ENCODE measurements around the gene P2RY13. TPM values are rescaled to one million over a fixed set of nuclear protein-coding genes. Genes with fewer than 3 reads are reported as not detected.

The P2RY13 gene
- not detected in 2 replicates for total RNA-seq
- polyA plus RNA-seq = not detected in 2 replicates

- H3K27ac ChIP-seq = no peak within 1 kb of the TSS
- no peak within 1 kb of the TSS for H2AFZ ChIP-seq
- no peaks in the 10 kb centered on the region for H3K9me2 ChIP-seq (replicated peaks; ENCODE audit: insufficient read depth)
- no peak for TF ChIP-seq CTCF (IDR thresholded peaks at IDR 0.05; ENCODE audit: poor library complexity)
- no peak for TF ChIP-seq EZH2phosphoT487 (IDR thresholded peaks at IDR 0.05; ENCODE audit: low read depth, severe bottlenecking, unreplicated experiment)
- no peak for TF ChIP-seq EZH2 (IDR thresholded peaks at IDR 0.05; ENCODE audit: borderline replicate concordance)
- H3K4me1 ChIP-seq (ENCODE audit: insufficient read depth) = no peaks in the 10 kb centered on the region
- WGBS (ENCODE audit: low lambda C conversion rate, missing lambda C conversion rate) = 100% methylated on average over 1 of the region's 1 CpG
- H3K36me3 ChIP-seq (replicated peaks; ENCODE audit: insufficient read depth, low read depth) = no peaks in the 10 kb centered on the region
- H3K79me2 ChIP-seq = no peaks in the 10 kb centered on the region
- H3K4me3 ChIP-seq = no peak within 1 kb of the TSS
- H3K9me3 ChIP-seq (ENCODE audit: low read depth) = no peaks in the 10 kb centered on the region
- no peaks in the 10 kb centered on the region for H3K27me3 ChIP-seq
- no peaks in the 10 kb centered on the region for H4K20me1 ChIP-seq (ENCODE audit: insufficient read depth, poor library complexity, severe bottlenecking)
- H3K4me2 ChIP-seq = no peak within 1 kb of the TSS
- no peak for DNase-seq (ENCODE audit: low spot score)
Measured at GRCh38 chr3:151329363-151329762, at the start of gene P2RY13. TSS of gene P2RY13 (minus strand) at chr3:151329549. CDS start at chr3:151329528, 21 bp downstream.

GRCh38 chr3:151377768-151378385 is 48.5 kb upstream of the P2RY13 start:
- Histone ChIP-seq H4K20me1 (ENCODE audit: insufficient read depth, poor library complexity, severe bottlenecking) (no peaks in the 10 kb centered on the region), H3K9me2 (replicated peaks; ENCODE audit: insufficient read depth) (no peaks in the 10 kb centered on the region), H3K79me2 (no peaks in the 10 kb centered on the region), H3K27ac (no peak overlapping the region), H3K27me3 (no peaks in the 10 kb centered on the region), H3K36me3 (replicated peaks; ENCODE audit: insufficient read depth, low read depth) (no peaks in the 10 kb centered on the region), H3K4me2 (no peak overlapping the region), H3K9me3 (ENCODE audit: low read depth) (no peaks in the 10 kb centered on the region), H3K4me1 (ENCODE audit: insufficient read depth) (peaks cover 4% of the 10 kb centered on the region), H2AFZ (no peak overlapping the region), H3K4me3 (no peak overlapping the region)
- DNase-seq (ENCODE audit: low spot score) = no peak
- 66% methylated on average over 8 of the region's 8 CpGs for WGBS (ENCODE audit: low lambda C conversion rate, missing lambda C conversion rate)
- TF ChIP-seq CTCF (IDR thresholded peaks at IDR 0.05; ENCODE audit: poor library complexity) (no peak), EZH2phosphoT487 (IDR thresholded peaks at IDR 0.05; ENCODE audit: low read depth, severe bottlenecking, unreplicated experiment) (no peak), EZH2 (IDR thresholded peaks at IDR 0.05; ENCODE audit: borderline replicate concordance) (no peak)

- no peaks in the 10 kb centered on the region for H3K9me2 ChIP-seq (replicated peaks; ENCODE audit: insufficient read depth)
- 88% methylated on average over 4 of the region's 4 CpGs for WGBS (ENCODE audit: low lambda C conversion rate, missing lambda C conversion rate)
- no peak overlapping the region for H2AFZ ChIP-seq
- no peak overlapping the region for H3K27ac ChIP-seq
- no peaks in the 10 kb centered on the region for H3K79me2 ChIP-seq
- no peaks in the 10 kb centered on the region for H3K27me3 ChIP-seq
- H3K4me1 ChIP-seq (ENCODE audit: insufficient read depth) = no peaks in the 10 kb centered on the region
- no peak for DNase-seq (ENCODE audit: low spot score)
- H4K20me1 ChIP-seq (ENCODE audit: insufficient read depth, poor library complexity, severe bottlenecking) = no peaks in the 10 kb centered on the region
- H3K4me2 ChIP-seq = no peak overlapping the region
- H3K9me3 ChIP-seq (ENCODE audit: low read depth) = no peaks in the 10 kb centered on the region
- no peak overlapping the region for H3K4me3 ChIP-seq
- H3K36me3 ChIP-seq (replicated peaks; ENCODE audit: insufficient read depth, low read depth) = no peaks in the 10 kb centered on the region
- TF ChIP-seq EZH2 (IDR thresholded peaks at IDR 0.05; ENCODE audit: borderline replicate concordance) = no peak
Measured at GRCh38 chr3:151372063-151372820, 42.9 kb upstream of the P2RY13 start.

GRCh38 chr3:151371526-151371925 is 42.2 kb upstream of the P2RY13 start:
- no peak for DNase-seq (ENCODE audit: low spot score)
- no peaks in the 10 kb centered on the region for H3K36me3 ChIP-seq (replicated peaks; ENCODE audit: insufficient read depth, low read depth)
- no peaks in the 10 kb centered on the region for H3K27me3 ChIP-seq
- H3K4me1 ChIP-seq (ENCODE audit: insufficient read depth) = no peaks in the 10 kb centered on the region
- H3K27ac ChIP-seq = no peak overlapping the region
- H3K79me2 ChIP-seq = no peaks in the 10 kb centered on the region
- H3K4me3 ChIP-seq = no peak overlapping the region
- TF ChIP-seq EZH2phosphoT487 (IDR thresholded peaks at IDR 0.05; ENCODE audit: low read depth, severe bottlenecking, unreplicated experiment) = no peak
- no peak for TF ChIP-seq CTCF (IDR thresholded peaks at IDR 0.05; ENCODE audit: poor library complexity)
- TF ChIP-seq EZH2 (IDR thresholded peaks at IDR 0.05; ENCODE audit: borderline replicate concordance) = no peak
- H2AFZ ChIP-seq = no peak overlapping the region
- no peaks in the 10 kb centered on the region for H4K20me1 ChIP-seq (ENCODE audit: insufficient read depth, poor library complexity, severe bottlenecking)
- H3K9me2 ChIP-seq (replicated peaks; ENCODE audit: insufficient read depth) = no peaks in the 10 kb centered on the region
- no peaks in the 10 kb centered on the region for H3K9me3 ChIP-seq (ENCODE audit: low read depth)
- H3K4me2 ChIP-seq = no peak overlapping the region
